K562 (cell line): ENCODE measurements around the gene IL17RC. TPM values are rescaled to one million over a fixed set of nuclear protein-coding genes. Genes with fewer than 3 reads are reported as not detected.

Experiments used
- ARID3B ChIP-seq: fragments of 250-450 bp; sonication (Bioruptor Pico); IDR thresholded peaks from 2 replicates; pipeline ENCODE4 v1.4.0; 2020; ENCODE audit warnings: borderline replicate concordance
- BRD4 ChIP-seq: fragments of 200-600 bp; sonication (generic); IDR thresholded peaks from 2 replicates; pipeline ENCODE4 v1.6.1; 2017; ENCODE audit warnings: inconsistent platforms
- CAMTA2 ChIP-seq: fragments of 250-450 bp; sonication (Bioruptor Pico); conservative IDR thresholded peaks from 2 replicates; pipeline ENCODE4 v1.5.1; 2022
- CHAMP1 ChIP-seq: fragments of 450-650 bp; IDR thresholded peaks from 2 replicates; pipeline ENCODE4 v1.6.1; 2016; ENCODE audit warnings: mild to moderate bottlenecking
- CTBP1 ChIP-seq: fragments of 450-650 bp; IDR thresholded peaks from 2 replicates; pipeline ENCODE4 v1.6.1; 2016; ENCODE audit warnings: borderline replicate concordance
- CTCF ChIP-seq, 3 experiments: IDR thresholded peaks in 2 of 3; conservative IDR thresholded peaks in 1 of 3; 2 replicates each; pipeline ENCODE4 v1.5.1; 2011 to 2012; ENCODE audit warnings: low read length in 3 of 3, mild to moderate bottlenecking in 3 of 3, control low read depth in 2 of 3, improper control_type of control experiment in 1 of 3, inconsistent platforms in 1 of 3, low read depth in 1 of 3, mixed read lengths in 1 of 3, moderate library complexity in 1 of 3; ENCODE audit not compliant: insufficient read depth in 2 of 3
- EGR1 ChIP-seq: fragments of 450-650 bp; conservative IDR thresholded peaks from 2 replicates; pipeline ENCODE4 v1.6.1; 2017; ENCODE audit warnings: mild to moderate bottlenecking
- FOXM1 ChIP-seq, 2 experiments: fragments of 450-650 bp in 1 of 2; sonication (generic) in 1 of 2; formaldehyde crosslinking in 1 of 2; IDR thresholded peaks; 2 replicates each; pipeline versions ENCODE4 v1.6.1 to v1.9.0; 2017 to 2022; ENCODE audit warnings: low read depth in 2 of 2, mild to moderate bottlenecking in 2 of 2, missing genetic modification reagents in 1 of 2, moderate library complexity in 1 of 2
- ILK ChIP-seq: fragments of 450-650 bp; IDR thresholded peaks from 2 replicates; pipeline ENCODE4 v1.6.1; 2016; ENCODE audit warnings: missing genetic modification characterization, low read depth, mild to moderate bottlenecking, missing compliant biosample characterization, moderate library complexity, borderline replicate concordance
- JUND ChIP-seq, 2 experiments: IDR thresholded peaks; 2 replicates in 1 of 2; 3 replicates in 1 of 2; pipeline ENCODE4 v1.6.1; 2011; ENCODE audit warnings: borderline replicate concordance in 2 of 2, low read depth in 2 of 2, low read length in 2 of 2, improper control_type of control experiment in 1 of 2, missing biosample characterization in 1 of 2, missing genetic modification characterization in 1 of 2, missing genetic modification reagents in 1 of 2
- MAZ ChIP-seq, 2 experiments: fragments of 450-650 bp in 1 of 2; sonication (generic) in 1 of 2; formaldehyde crosslinking; IDR thresholded peaks in 1 of 2; conservative IDR thresholded peaks in 1 of 2; 2 replicates each; pipeline versions ENCODE4 v1.4.0 to v1.5.0; 2020; ENCODE audit warnings: mild to moderate bottlenecking in 1 of 2, missing genetic modification reagents in 1 of 2
- POLR2G ChIP-seq: fragments of 200-400 bp; formaldehyde crosslinking; IDR thresholded peaks from 2 replicates; pipeline ENCODE4 v1.6.1; 2017; ENCODE audit warnings: low read depth, mild to moderate bottlenecking, antibody characterized with exemption, low read length, moderate library complexity
- PYGO2 ChIP-seq: fragments of 450-650 bp; IDR thresholded peaks from 2 replicates; pipeline ENCODE4 v1.6.1; 2016; ENCODE audit warnings: mild to moderate bottlenecking, missing genetic modification characterization, moderate library complexity, missing compliant biosample characterization
- RBM25 ChIP-seq: fragments of 200-400 bp; formaldehyde crosslinking; IDR thresholded peaks from 2 replicates; pipeline ENCODE4 v1.6.1; 2018; ENCODE audit warnings: low read length, low read depth, moderate library complexity; ENCODE audit not compliant: severe bottlenecking
- SETDB1 ChIP-seq: IDR thresholded peaks from one replicate; pipeline ENCODE4 v1.6.1; 2012; ENCODE audit warnings: low read length, control low read depth, inconsistent platforms
- SIN3A ChIP-seq, 2 experiments: fragments of 150-350 bp in 1 of 2; IDR thresholded peaks; 2 replicates each; pipeline ENCODE4 v1.6.1; 2011 to 2016; ENCODE audit warnings: borderline replicate concordance in 2 of 2, low read depth in 2 of 2, low read length in 2 of 2, mild to moderate bottlenecking in 2 of 2, moderate library complexity in 2 of 2; ENCODE audit not compliant: control insufficient read depth in 1 of 2
- SMARCE1 ChIP-seq: fragments of 450-650 bp; IDR thresholded peaks from 2 replicates; pipeline ENCODE4 v1.7.1; 2016; ENCODE audit warnings: mild to moderate bottlenecking
- U2AF1 ChIP-seq: fragments of 200-400 bp; formaldehyde crosslinking; optimal IDR thresholded peaks from 2 replicates; pipeline ENCODE3; 2017; ENCODE audit warnings: mild to moderate bottlenecking, low read depth, low read length, moderate library complexity
- ZNF253 ChIP-seq: fragments of 250-450 bp; sonication (Bioruptor Pico); conservative IDR thresholded peaks from 2 replicates; pipeline ENCODE4 v1.6.1; 2021; ENCODE audit warnings: mild to moderate bottlenecking
- ZNF76 ChIP-seq: fragments of 250-450 bp; sonication (Bioruptor Pico); IDR thresholded peaks from 2 replicates; pipeline ENCODE4 v1.4.0; 2020; ENCODE audit warnings: mild to moderate bottlenecking, moderate library complexity, borderline replicate concordance
- polyA plus RNA-seq, 8 experiments: library from polyadenylated mRNA; depleted of rRNA in 4 of 8; stranded (reverse) in 5 of 8; unstranded in 3 of 8; fragments of >200 nt; fragmentation: Nextera tagmentation in 2 of 8; fragmentation: Illumina TruSeq in 1 of 8; extraction: Ambion mirVana in 2 of 8; extraction: Trizol in 1 of 8; gene quantifications; 2 replicates each; pipeline versions ENCODE4 v1.2.1 to v1.2.3, GENCODE V29; 2011 to 2014; ENCODE audit warnings: inconsistent platforms in 1 of 8, missing spikeins in 1 of 8
- total RNA-seq, 7 experiments: library from RNA; depleted of rRNA in 6 of 7; stranded (reverse); fragments of >200 nt in 6 of 7; fragmentation: Illumina TruSeq in 2 of 7; extraction: Trizol in 2 of 7; gene quantifications; 2 replicates each; pipeline versions ENCODE4 v1.2.1 to v1.2.3, GENCODE V29; 2011 to 2021; ENCODE audit warnings: low replicate concordance in 1 of 7

IL17RC gene
- total and polyA plus RNA-seq, 9 of the 15 experiments (the other 6 are each of a cell fraction or from before 2014, with no cell fraction given), result 0.15 to 11.4 (median 7.1) TPM; not detected in 1

- TF ChIP-seq CTCF (IDR thresholded peaks at IDR 0.05 in 2 of 3, conservative IDR thresholded peaks at IDR 0.05 in 1 of 3; ENCODE audit: insufficient read depth in 2 of 3, low read depth in 1 of 3, low read length in 3 of 3) (peak; percentile 86 to 96 (median 90)), ZNF76 (CRISPR knock-in tag) (0 out of 2 replicates have a peak, but pooled peaks have one; percentile 20), PYGO2 (tag) (no peak), FOXM1 (IDR thresholded peaks at IDR 0.05; ENCODE audit: low read depth) (no peak), FOXM1 (CRISPR knock-in tag; IDR thresholded peaks at IDR 0.05; ENCODE audit: low read depth) (peak; percentile 15; the same call in 1 of the 2 replicates), BRD4 (peak; percentile 15; the same call in 1 of the 2 replicates), CAMTA2 (CRISPR knock-in tag) (0 out of 2 replicates have a peak, but pooled peaks have one; percentile 31), SIN3A (IDR thresholded peaks at IDR 0.05; ENCODE audit: borderline replicate concordance in 2 of 2, control insufficient read depth in 1 of 2, low read depth in 2 of 2, low read length in 2 of 2) (0 out of 4 replicates have a peak, but pooled peaks of 1 of the 2 experiments have one; percentile 5), EGR1 (peak; percentile 93), POLR2G (peak; percentile 85), ZNF253 (CRISPR knock-in tag) (no peak), SETDB1 (no peak), ILK (tag) (no peak), CHAMP1 (no peak), CTBP1 (peak; percentile 92), U2AF1 (peak; percentile 88), MAZ (CRISPR knock-in tag; conservative IDR thresholded peaks at IDR 0.05 in 1 of 2, IDR thresholded peaks at IDR 0.05 in 1 of 2) (peak; percentile 83 to 85; a peak in 3 of 4 replicates), SMARCE1 (0 out of 2 replicates have a peak, but pooled peaks have one; percentile 15), RBM25 (peak; percentile 15), ARID3B (0 out of 2 replicates have a peak, but pooled peaks have one; percentile 69), JUND (IDR thresholded peaks at IDR 0.05; ENCODE audit: borderline replicate concordance, low read depth, low read length) (peak; percentile 55), JUND (tag; IDR thresholded peaks at IDR 0.05; ENCODE audit: borderline replicate concordance, low read depth, low read length) (no peak; the same call in 2 of the 3 replicates)
Measured at GRCh38 chr3:9932843-9933560, 16.1 kb downstream of the IL17RC start (continued).
